Brain microvascular endothelial cell (primary cell): ENCODE data around the gene SLC29A3.

ENCODE experiments used
- DNase-seq: peaks from one replicate; pipeline ENCODE4 v3.0.0-alpha.2; 2020
- H3K27ac ChIP-seq: fragments of 250-450 bp; sonication (Bioruptor Pico); 2 replicates; pipeline ENCODE4 v1.5.1; 2020; ENCODE audit warnings: mild to moderate bottlenecking, moderate library complexity
- H3K27me3 ChIP-seq: fragments of 250-450 bp; sonication (Bioruptor Pico); replicated peaks from 2 replicates; pipeline ENCODE4 v1.5.1; 2020; ENCODE audit warnings: mild to moderate bottlenecking
- H3K36me3 ChIP-seq: fragments of 250-450 bp; sonication (Bioruptor Pico); replicated peaks from 2 replicates; pipeline ENCODE4 v1.5.1; 2020; ENCODE audit warnings: mild to moderate bottlenecking
- H3K4me3 ChIP-seq: 2 replicates; pipeline ENCODE4 v1.5.1; 2011; ENCODE audit warnings: low read depth, mild to moderate bottlenecking, control low read depth, low read length, moderate library complexity
- in situ Hi-C: cut with HindIII; loops from 2 replicates; pipeline ENCODE4 v1.10.0; 2017; ENCODE audit warnings: low sequenced_read_pairs, low pct_ligation_motif_present
- TF ChIP-seq, protein P1 (sequence below): IDR thresholded peaks from 2 replicates; pipeline ENCODE4 v1.5.1; 2011; ENCODE audit warnings: low read depth, mild to moderate bottlenecking, moderate library complexity, low read length, control low read depth, inconsistent platforms; ENCODE audit errors: missing control alignments

Gene SLC29A3

DNA sequence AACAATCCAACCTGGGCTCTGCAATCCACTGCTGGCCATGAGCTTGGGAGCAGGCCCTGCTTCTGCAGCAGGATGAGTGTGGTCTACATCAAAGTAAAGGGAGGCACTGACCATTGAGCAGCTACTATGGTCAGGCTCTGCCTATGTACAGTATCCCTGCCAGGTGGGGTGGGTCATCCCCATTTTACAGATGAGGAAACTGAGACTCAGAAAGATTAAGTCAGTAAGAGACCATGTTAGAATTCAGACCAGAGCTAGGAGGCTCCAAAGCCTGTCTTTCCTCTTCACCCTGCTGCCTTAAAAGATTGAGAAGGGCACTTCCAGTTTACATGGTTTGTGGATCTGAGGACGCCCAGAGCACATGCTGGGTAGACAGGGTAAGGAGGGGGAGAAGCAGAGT lies 50.5 kb downstream of the SLC29A3 start:
- in situ Hi-C loops = no loop called here

DNA sequence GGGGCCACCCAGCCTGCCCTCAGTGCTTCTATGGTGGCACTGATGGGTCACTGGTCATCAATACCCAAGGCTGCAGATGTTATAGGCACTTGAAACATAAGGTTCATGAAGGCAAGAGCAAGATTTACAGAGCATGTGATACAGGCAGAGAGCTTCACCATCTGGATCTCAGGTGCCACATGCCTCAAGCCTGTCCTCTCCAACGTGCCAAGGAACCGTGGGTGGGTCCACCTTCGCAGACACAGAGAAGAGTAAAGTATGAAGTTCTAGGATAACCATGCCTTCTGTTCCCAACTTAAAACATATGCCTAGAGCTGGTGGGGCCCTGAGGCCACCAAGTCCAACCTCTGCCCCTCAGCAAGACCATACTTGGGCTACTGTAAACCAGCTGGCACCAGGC lies 51.0 kb downstream of the SLC29A3 start:
- DNase-seq = no peak
- Histone ChIP-seq H3K4me3 (no peak overlapping the region), H3K27ac (no peak overlapping the region), H3K36me3 (no peaks in the 10 kb centered on the region), H3K27me3 (peaks cover 6% of the 10 kb centered on the region)
- in situ Hi-C loops = no loop called here
- TF ChIP-seq, protein P1, sequence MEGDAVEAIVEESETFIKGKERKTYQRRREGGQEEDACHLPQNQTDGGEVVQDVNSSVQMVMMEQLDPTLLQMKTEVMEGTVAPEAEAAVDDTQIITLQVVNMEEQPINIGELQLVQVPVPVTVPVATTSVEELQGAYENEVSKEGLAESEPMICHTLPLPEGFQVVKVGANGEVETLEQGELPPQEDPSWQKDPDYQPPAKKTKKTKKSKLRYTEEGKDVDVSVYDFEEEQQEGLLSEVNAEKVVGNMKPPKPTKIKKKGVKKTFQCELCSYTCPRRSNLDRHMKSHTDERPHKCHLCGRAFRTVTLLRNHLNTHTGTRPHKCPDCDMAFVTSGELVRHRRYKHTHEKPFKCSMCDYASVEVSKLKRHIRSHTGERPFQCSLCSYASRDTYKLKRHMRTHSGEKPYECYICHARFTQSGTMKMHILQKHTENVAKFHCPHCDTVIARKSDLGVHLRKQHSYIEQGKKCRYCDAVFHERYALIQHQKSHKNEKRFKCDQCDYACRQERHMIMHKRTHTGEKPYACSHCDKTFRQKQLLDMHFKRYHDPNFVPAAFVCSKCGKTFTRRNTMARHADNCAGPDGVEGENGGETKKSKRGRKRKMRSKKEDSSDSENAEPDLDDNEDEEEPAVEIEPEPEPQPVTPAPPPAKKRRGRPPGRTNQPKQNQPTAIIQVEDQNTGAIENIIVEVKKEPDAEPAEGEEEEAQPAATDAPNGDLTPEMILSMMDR = no peak

More for the DNA sequence above, 50.5 kb downstream of the SLC29A3 start:
- H3K27ac ChIP-seq = no peak overlapping the region
- TF ChIP-seq, protein P1 = no peak
- peaks cover 6% of the 10 kb centered on the region for H3K27me3 ChIP-seq
- no peak overlapping the region for H3K4me3 ChIP-seq
- no peaks in the 10 kb centered on the region for H3K36me3 ChIP-seq
- DNase-seq = no peak

DNA sequence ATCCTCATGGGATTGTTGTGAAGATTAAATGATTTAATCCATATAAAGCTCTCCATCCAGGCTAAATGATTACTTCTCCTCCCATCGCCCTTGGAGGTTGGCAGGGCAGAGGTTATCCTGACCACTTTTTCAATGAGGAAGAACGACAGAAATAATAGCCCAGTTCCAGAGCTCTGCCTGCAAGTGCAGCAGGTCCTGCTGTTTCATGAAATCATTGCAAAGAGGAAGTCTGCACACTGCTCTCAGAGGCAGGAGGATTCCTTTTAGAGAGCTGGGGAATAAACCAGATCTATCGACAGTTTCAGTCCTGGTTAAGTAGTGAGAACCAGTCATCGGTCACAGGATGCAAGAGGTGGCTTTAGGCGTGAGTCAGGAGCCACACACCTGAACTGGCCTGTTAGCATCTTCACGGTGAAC lies 52.7 kb downstream of the SLC29A3 start:
- peaks cover 6% of the 10 kb centered on the region for H3K27me3 ChIP-seq
- H3K36me3 ChIP-seq = no peaks in the 10 kb centered on the region
- TF ChIP-seq, protein P1 = no peak
- H3K4me3 ChIP-seq = no peak overlapping the region
- in situ Hi-C loops = no loop called here
- H3K27ac ChIP-seq = no peak overlapping the region
- DNase-seq = no peak

DNA sequence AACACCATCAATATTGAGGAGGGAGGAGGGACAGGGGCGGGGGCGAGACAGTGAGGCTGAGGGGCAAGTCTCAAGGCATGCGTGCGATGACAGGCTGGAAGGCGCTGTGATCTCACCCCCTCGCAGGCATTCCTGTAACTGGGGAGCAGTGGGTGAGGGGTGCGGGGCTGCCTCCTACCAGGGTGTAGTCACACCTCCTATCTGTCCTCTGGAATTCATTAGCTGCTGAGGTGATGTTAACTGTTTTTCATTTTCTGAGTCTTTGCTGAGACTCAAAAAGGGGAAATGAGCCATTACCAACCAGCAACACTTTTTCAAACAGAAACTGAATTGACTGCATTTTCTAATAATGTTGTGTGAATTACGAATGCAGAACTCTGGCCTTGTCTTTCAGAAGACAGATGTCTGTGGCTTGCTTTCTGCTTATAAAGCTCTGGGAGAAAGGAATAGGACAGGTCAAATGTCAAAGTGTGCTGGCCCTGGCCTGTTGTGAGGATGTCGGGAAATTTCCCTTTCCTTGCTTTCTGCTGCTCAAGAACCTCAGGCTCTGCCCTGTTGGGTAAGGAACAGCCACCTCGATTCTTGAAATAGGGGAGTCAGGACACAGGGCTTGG lies 53.9 kb downstream of the SLC29A3 start:
- Histone ChIP-seq H3K27ac (no peak overlapping the region), H3K36me3 (no peaks in the 10 kb centered on the region), H3K27me3 (peaks cover 6% of the 10 kb centered on the region), H3K4me3 (no peak overlapping the region)
- TF ChIP-seq, protein P1 = no peak
- in situ Hi-C loops = no loop called here
- no peak for DNase-seq

DNA sequence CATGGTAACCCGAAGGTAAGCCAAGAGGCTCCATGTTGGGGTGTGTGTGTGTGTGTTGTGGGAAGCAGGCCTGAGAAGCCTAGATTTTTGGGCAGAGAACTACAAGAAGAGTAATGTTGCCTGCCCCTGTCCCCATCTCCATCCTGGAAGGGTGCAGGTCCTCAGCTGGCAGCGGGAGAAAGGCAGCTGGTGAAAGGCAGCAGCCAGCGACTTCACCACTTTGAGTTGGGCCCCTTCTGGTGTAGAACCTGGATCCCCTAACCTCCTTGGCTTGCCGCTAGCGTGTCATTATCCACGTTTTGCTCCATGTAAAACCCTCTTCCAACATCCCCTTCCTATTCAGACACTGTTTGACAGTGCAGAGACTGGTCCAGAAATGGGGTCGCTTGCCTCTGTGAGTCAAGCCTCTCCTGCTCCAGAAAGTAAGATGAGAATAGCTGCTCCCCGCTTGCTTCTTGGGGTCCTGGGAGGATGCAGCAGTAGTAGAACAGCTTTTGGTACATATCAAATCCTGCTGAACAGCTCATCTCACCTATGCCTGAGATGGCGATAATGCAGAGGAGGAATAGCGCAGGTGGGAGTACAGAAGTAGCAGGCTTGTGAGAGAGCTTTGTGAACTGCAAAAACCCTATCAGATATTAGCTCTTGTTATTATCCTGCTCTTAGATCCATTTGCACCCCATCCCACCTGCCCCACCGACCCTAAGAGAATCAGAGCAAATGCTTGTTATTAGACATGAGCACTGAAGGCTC lies 55.6 kb downstream of the SLC29A3 start:
- Histone ChIP-seq H3K4me3 (no peak overlapping the region), H3K27me3 (peaks cover 6% of the 10 kb centered on the region), H3K36me3 (no peaks in the 10 kb centered on the region), H3K27ac (no peak overlapping the region)
- no peak for DNase-seq
- TF ChIP-seq, protein P1 = no peak
- in situ Hi-C loops = no loop called here

DNA sequence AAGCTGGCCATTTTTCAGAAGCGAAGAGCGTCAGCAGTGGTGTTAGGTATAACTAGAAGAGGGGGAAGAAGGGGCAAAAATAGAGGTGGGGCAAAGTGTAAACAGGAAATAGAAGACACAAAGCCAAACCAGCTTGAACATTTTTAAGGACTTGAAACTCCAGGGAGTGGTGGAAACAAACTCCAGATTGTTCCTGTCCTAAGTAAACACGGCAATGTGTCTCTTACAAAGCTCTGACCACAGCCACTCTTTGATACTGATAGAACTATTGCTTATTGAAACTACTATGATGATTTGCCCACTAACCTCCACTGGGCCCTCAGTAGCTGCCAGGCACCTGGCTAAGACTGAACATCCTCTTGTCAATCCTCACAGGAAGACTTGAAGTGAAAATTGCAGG lies 56.9 kb downstream of the SLC29A3 start:
- in situ Hi-C loops = no loop called here
- Histone ChIP-seq H3K36me3 (no peaks in the 10 kb centered on the region), H3K4me3 (no peak overlapping the region), H3K27me3 (peaks cover 6% of the 10 kb centered on the region), H3K27ac (no peak overlapping the region)
- DNase-seq = no peak
- TF ChIP-seq, protein P1 = no peak
